ENCODE data around the gene GIMAP8. TPM values are rescaled to one million over a fixed set of nuclear protein-coding genes. Genes with fewer than 3 reads are reported as not detected.
A peak's percentile ranks its signal among the peaks of the same experiment; 100 is the strongest.

Gene GIMAP8
- total RNA-seq, 4 donors from 2014 or later: 7.5 to 34.5 (median 20.0) TPM

DNA sequence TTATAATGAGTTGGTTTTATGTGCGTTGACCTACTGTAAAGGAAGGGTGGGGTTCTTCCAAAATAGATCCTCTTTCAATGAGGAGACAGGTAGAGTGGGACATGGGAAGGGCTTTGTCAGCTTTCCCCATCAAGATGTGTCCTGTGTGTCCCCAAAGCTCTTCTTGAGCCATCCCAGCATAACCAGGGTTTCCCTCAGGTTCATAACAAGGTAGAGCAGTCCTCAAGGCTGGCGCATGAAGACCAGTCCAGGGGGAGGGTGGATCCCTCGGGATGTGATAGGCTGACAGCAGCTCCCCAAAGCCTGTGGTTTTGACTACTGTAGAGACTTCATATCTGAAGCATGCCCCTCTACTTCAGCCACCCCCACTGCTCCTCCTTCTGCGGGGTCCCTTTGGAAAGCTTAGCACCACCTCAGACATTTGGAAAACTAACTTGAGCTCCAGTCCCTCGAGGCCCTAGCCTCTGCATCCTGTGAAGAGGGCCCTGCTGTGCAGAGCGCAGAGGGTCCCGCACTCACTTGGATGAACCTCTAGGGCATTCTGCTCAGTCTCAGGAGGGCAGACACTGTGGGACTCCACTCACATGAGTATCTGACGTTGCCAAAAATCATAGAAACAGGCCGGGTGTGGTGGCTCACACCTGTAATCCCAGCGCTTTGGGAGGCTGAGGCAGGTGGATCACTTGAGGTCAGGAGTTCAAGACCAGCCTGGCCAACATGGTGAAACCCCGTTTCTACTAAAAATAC, 1.1 kb upstream of the GIMAP8 start:
- TF ChIP-seq POLR2A (IDR thresholded peaks at IDR 0.05): no peak
- TF ChIP-seq CTCF (IDR thresholded peaks at IDR 0.05): no peak
- 75 to 80% methylated on average over 7 to 11 of the region's 11 CpGs for WGBS, 2 donors
- Histone ChIP-seq H3K4me3 (replicated peaks in 1 of 3) (no peak overlapping the region), H3K27ac (peak overlapping the region in 2 of 3 donors; percentile 33 to 55), H3K27me3 (no peaks in the 10 kb centered on the region), H3K4me1 (peaks cover 14 to 24% of the 10 kb centered on the region in 2 donors), H3K36me3 (no peaks in the 10 kb centered on the region), H3K9me3 (no peaks in the 10 kb centered on the region)
- no peak for DNase-seq
- intact Hi-C loops (cut with DNase I): no loop called here

- peak; percentile 19 to 20 for DNase-seq
- no peaks in the 10 kb centered on the region for H3K36me3 ChIP-seq
- H3K4me3 ChIP-seq (replicated peaks in 1 of 3): peak overlapping the region in 1 of 3 donors; percentile 35
- H3K9me3 ChIP-seq: no peaks in the 10 kb centered on the region
- WGBS, 2 donors: 39 to 66% methylated on average over 17 to 19 of the region's 19 CpGs
- peaks cover 14 to 21% of the 10 kb centered on the region in 2 donors for H3K4me1 ChIP-seq
- intact Hi-C loops (cut with DNase I): loop anchor here (10.0 kb wide), 1 partner anchor 294 kb away; no protein-coding TSS in a partner anchor
- TF ChIP-seq POLR2A (IDR thresholded peaks at IDR 0.05): peak in 1 of 2 donors; percentile 36
- TF ChIP-seq CTCF (IDR thresholded peaks at IDR 0.05): no peak
- H3K27ac ChIP-seq: peak overlapping the region; percentile 49 to 57 (median 55)
- no peaks in the 10 kb centered on the region for H3K27me3 ChIP-seq
Observed at GRCh38 chr7:150451097-150451793, 815 bp downstream of the GIMAP8 start.

DNA sequence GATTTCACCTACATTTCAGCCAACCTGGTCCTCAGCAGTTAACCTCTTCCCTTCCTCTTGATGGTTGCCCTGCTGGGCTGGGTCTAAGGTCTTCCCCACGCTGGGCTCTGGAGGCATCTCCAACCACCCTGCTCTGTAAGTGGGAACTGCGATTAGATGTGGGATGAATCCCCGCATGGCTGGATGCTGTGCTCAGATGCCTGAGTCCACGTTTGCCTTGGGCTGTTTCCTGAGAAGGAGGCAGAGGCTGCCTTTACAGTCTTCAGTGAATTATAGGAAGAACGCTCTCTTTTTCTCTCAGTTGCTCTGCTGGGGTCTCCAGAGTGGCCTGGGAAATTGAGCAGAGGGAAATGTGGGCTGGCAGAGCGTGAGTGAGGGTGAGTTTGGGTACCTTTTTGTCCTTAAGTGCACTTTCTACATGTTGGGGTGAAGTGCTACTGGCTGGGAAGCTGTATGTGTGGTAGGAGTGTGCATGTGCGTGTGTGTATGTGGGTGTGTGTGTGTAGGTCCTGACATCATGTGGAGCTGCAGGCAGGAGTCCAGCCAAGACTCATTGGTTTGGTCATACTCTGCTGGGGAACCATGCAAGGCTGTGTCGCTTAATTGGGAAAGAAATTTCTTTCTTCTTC, 1.5 kb downstream of the GIMAP8 start:
- TF ChIP-seq POLR2A (IDR thresholded peaks at IDR 0.05) (no peak), CTCF (IDR thresholded peaks at IDR 0.05) (no peak)
- Histone ChIP-seq H3K36me3 (no peaks in the 10 kb centered on the region), H3K27me3 (no peaks in the 10 kb centered on the region), H3K27ac (peak overlapping the region; percentile 49 to 57 (median 55)), H3K4me1 (peaks cover 7 to 14% of the 10 kb centered on the region in 2 donors), H3K9me3 (no peaks in the 10 kb centered on the region), H3K4me3 (replicated peaks in 1 of 3) (peak overlapping the region in 1 of 3 donors; percentile 35)
- intact Hi-C loops (cut with DNase I): loop anchor here (10.0 kb wide), 1 partner anchor 293 kb away; no protein-coding TSS in a partner anchor
- no peak for DNase-seq
- WGBS, 2 donors: 74 to 75% methylated on average over 7 to 8 of the region's 8 CpGs

GRCh38 chr7:150453181-150453580, 2.8 kb downstream of the GIMAP8 start:
- H3K27ac ChIP-seq: no peak overlapping the region
- intact Hi-C loops (cut with DNase I): loop anchor here (10.0 kb wide), 1 partner anchor 292 kb away; no protein-coding TSS in a partner anchor
- DNase-seq: no peak
- WGBS, 2 donors: 68 to 88% methylated on average over 8 of the region's 8 CpGs
- no peak overlapping the region for H3K4me3 ChIP-seq (replicated peaks in 1 of 3)
- H3K4me1 ChIP-seq: peaks cover 3 to 12% of the 10 kb centered on the region in 2 donors
- no peaks in the 10 kb centered on the region for H3K27me3 ChIP-seq
- H3K36me3 ChIP-seq: no peaks in the 10 kb centered on the region
- TF ChIP-seq POLR2A (IDR thresholded peaks at IDR 0.05): no peak
- TF ChIP-seq CTCF (IDR thresholded peaks at IDR 0.05): no peak
- no peaks in the 10 kb centered on the region for H3K9me3 ChIP-seq
